Measurements from ENCODE around the gene ZMIZ1.

ZMIZ1 gene

GRCh38 chr10:79162022-79162421, 93.3 kb downstream of the ZMIZ1 start:
- Histone ChIP-seq H3K18ac (ENCODE audit: low read length) (no peak overlapping the region), H3K27ac (ENCODE audit: low read depth, low read length) (no peak overlapping the region), H3K4me2 (ENCODE audit: low read length) (no peak overlapping the region), H3K4ac (ENCODE audit: low read depth, low read length) (no peak overlapping the region), H2BK5ac (ENCODE audit: low read length) (no peak overlapping the region), H2AK5ac (ENCODE audit: low read length) (no peak overlapping the region), H3K9ac (ENCODE audit: low read length) (no peak overlapping the region), H3K4me1 (ENCODE audit: control insufficient read depth, low read depth, low read length) (peaks cover 19% of the 10 kb centered on the region), H3K56ac (ENCODE audit: low read length) (no peak overlapping the region), H3K36me3 (ENCODE audit: control insufficient read depth, insufficient read depth, low read length) (no peaks in the 10 kb centered on the region), H4K8ac (ENCODE audit: low read depth, low read length) (no peak overlapping the region), H3K4me3 (ENCODE audit: low read length) (no peak overlapping the region), H3K79me2 (ENCODE audit: control insufficient read depth, insufficient read depth, low read length) (peaks cover 19% of the 10 kb centered on the region), H2BK120ac (ENCODE audit: low read depth, low read length) (no peak overlapping the region), H3K23ac (ENCODE audit: low read length) (no peak overlapping the region), H3K27me3 (ENCODE audit: insufficient read depth, low read length, poor library complexity) (no peaks in the 10 kb centered on the region), H4K5ac (ENCODE audit: low read length) (no peak overlapping the region), H3K79me1 (ENCODE audit: low read length) (peaks cover 48% of the 10 kb centered on the region), H2BK15ac (replicated peaks; ENCODE audit: low read depth) (no peak overlapping the region)
- WGBS (ENCODE audit: extremely low coverage, insufficient coverage, low lambda C conversion rate) = no CpG with 5 or more reads among the region's 12 CpGs
- no peak for DNase-seq

- H3K4me1 ChIP-seq (ENCODE audit: control insufficient read depth, low read depth, low read length) = peaks cover 10% of the 10 kb centered on the region
- DNase-seq = no peak
- WGBS (ENCODE audit: extremely low coverage, insufficient coverage, low lambda C conversion rate) = no CpG with 5 or more reads among the region's 17 CpGs
- H3K4me2 ChIP-seq (ENCODE audit: low read length) = no peak overlapping the region
- H2BK5ac ChIP-seq (ENCODE audit: low read length) = no peak overlapping the region
- no peak overlapping the region for H3K4me3 ChIP-seq (ENCODE audit: low read length)
- H3K9ac ChIP-seq (ENCODE audit: low read length) = no peak overlapping the region
- H3K56ac ChIP-seq (ENCODE audit: low read length) = no peak overlapping the region
- no peaks in the 10 kb centered on the region for H3K36me3 ChIP-seq (ENCODE audit: control insufficient read depth, insufficient read depth, low read length)
- no peak overlapping the region for H2BK120ac ChIP-seq (ENCODE audit: low read depth, low read length)
- no peak overlapping the region for H3K27ac ChIP-seq (ENCODE audit: low read depth, low read length)
- no peak overlapping the region for H3K4ac ChIP-seq (ENCODE audit: low read depth, low read length)
- H3K23ac ChIP-seq (ENCODE audit: low read length) = no peak overlapping the region
- H3K27me3 ChIP-seq (ENCODE audit: insufficient read depth, low read length, poor library complexity) = no peaks in the 10 kb centered on the region
- peaks cover 12% of the 10 kb centered on the region for H3K79me2 ChIP-seq (ENCODE audit: control insufficient read depth, insufficient read depth, low read length)
- no peak overlapping the region for H2BK15ac ChIP-seq (replicated peaks; ENCODE audit: low read depth)
- H4K5ac ChIP-seq (ENCODE audit: low read length) = no peak overlapping the region
- H3K18ac ChIP-seq (ENCODE audit: low read length) = no peak overlapping the region
- no peak overlapping the region for H2AK5ac ChIP-seq (ENCODE audit: low read length)
- H4K8ac ChIP-seq (ENCODE audit: low read depth, low read length) = no peak overlapping the region
- H3K79me1 ChIP-seq (ENCODE audit: low read length) = peaks cover 41% of the 10 kb centered on the region
These were observed 94.3 kb downstream of the ZMIZ1 start for GRCh38 chr10:79162861-79163665.

- H2BK15ac ChIP-seq (replicated peaks; ENCODE audit: low read depth) = no peak overlapping the region
- H3K36me3 ChIP-seq (ENCODE audit: control insufficient read depth, insufficient read depth, low read length) = no peaks in the 10 kb centered on the region
- H3K4me1 ChIP-seq (ENCODE audit: control insufficient read depth, low read depth, low read length) = peaks cover 5% of the 10 kb centered on the region
These were observed 94.9 kb downstream of the ZMIZ1 start for GRCh38 chr10:79163666-79163975.

GRCh38 chr10:79164075-79164474, 95.3 kb downstream of the ZMIZ1 start:
- Histone ChIP-seq H3K4ac (ENCODE audit: low read depth, low read length) (no peak overlapping the region), H2BK120ac (ENCODE audit: low read depth, low read length) (no peak overlapping the region), H2BK15ac (replicated peaks; ENCODE audit: low read depth) (no peak overlapping the region), H3K4me1 (ENCODE audit: control insufficient read depth, low read depth, low read length) (peaks cover 1% of the 10 kb centered on the region), H3K23ac (ENCODE audit: low read length) (no peak overlapping the region), H3K27ac (ENCODE audit: low read depth, low read length) (no peak overlapping the region), H4K5ac (ENCODE audit: low read length) (no peak overlapping the region), H3K56ac (ENCODE audit: low read length) (no peak overlapping the region), H3K4me3 (ENCODE audit: low read length) (no peak overlapping the region), H3K79me1 (ENCODE audit: low read length) (peaks cover 32% of the 10 kb centered on the region), H3K27me3 (ENCODE audit: insufficient read depth, low read length, poor library complexity) (no peaks in the 10 kb centered on the region), H3K36me3 (ENCODE audit: control insufficient read depth, insufficient read depth, low read length) (no peaks in the 10 kb centered on the region), H4K8ac (ENCODE audit: low read depth, low read length) (no peak overlapping the region), H3K9ac (ENCODE audit: low read length) (no peak overlapping the region), H3K4me2 (ENCODE audit: low read length) (no peak overlapping the region), H3K79me2 (ENCODE audit: control insufficient read depth, insufficient read depth, low read length) (peaks cover 3% of the 10 kb centered on the region), H2AK5ac (ENCODE audit: low read length) (no peak overlapping the region), H3K18ac (ENCODE audit: low read length) (no peak overlapping the region), H2BK5ac (ENCODE audit: low read length) (no peak overlapping the region)
- WGBS (ENCODE audit: extremely low coverage, insufficient coverage, low lambda C conversion rate) = no CpG with 5 or more reads among the region's 9 CpGs
- no peak for DNase-seq

More at GRCh38 chr10:79163666-79163975, 94.9 kb downstream of the ZMIZ1 start:
- no peak overlapping the region for H3K23ac ChIP-seq (ENCODE audit: low read length)
- no peak overlapping the region for H3K4me2 ChIP-seq (ENCODE audit: low read length)
- H3K4me3 ChIP-seq (ENCODE audit: low read length) = no peak overlapping the region
- no peak overlapping the region for H2BK120ac ChIP-seq (ENCODE audit: low read depth, low read length)
- no peak overlapping the region for H4K8ac ChIP-seq (ENCODE audit: low read depth, low read length)
- H3K56ac ChIP-seq (ENCODE audit: low read length) = no peak overlapping the region
- H3K4ac ChIP-seq (ENCODE audit: low read depth, low read length) = no peak overlapping the region
- H3K79me1 ChIP-seq (ENCODE audit: low read length) = peaks cover 35% of the 10 kb centered on the region
- no peak for DNase-seq
- no peak overlapping the region for H2BK5ac ChIP-seq (ENCODE audit: low read length)
- peaks cover 6% of the 10 kb centered on the region for H3K79me2 ChIP-seq (ENCODE audit: control insufficient read depth, insufficient read depth, low read length)
- no peak overlapping the region for H3K18ac ChIP-seq (ENCODE audit: low read length)
- no peaks in the 10 kb centered on the region for H3K27me3 ChIP-seq (ENCODE audit: insufficient read depth, low read length, poor library complexity)
- no peak overlapping the region for H4K5ac ChIP-seq (ENCODE audit: low read length)
- no peak overlapping the region for H3K27ac ChIP-seq (ENCODE audit: low read depth, low read length)
- WGBS (ENCODE audit: extremely low coverage, insufficient coverage, low lambda C conversion rate) = no CpG with 5 or more reads among the region's 8 CpGs
- H2AK5ac ChIP-seq (ENCODE audit: low read length) = no peak overlapping the region
- no peak overlapping the region for H3K9ac ChIP-seq (ENCODE audit: low read length)

- Histone ChIP-seq H3K79me1 (ENCODE audit: low read length) (peaks cover 21% of the 10 kb centered on the region), H3K18ac (ENCODE audit: low read length) (no peak overlapping the region), H3K36me3 (ENCODE audit: control insufficient read depth, insufficient read depth, low read length) (no peaks in the 10 kb centered on the region), H2BK120ac (ENCODE audit: low read depth, low read length) (no peak overlapping the region), H3K4me3 (ENCODE audit: low read length) (no peak overlapping the region), H3K56ac (ENCODE audit: low read length) (no peak overlapping the region), H3K4me1 (ENCODE audit: control insufficient read depth, low read depth, low read length) (no peaks in the 10 kb centered on the region), H3K4me2 (ENCODE audit: low read length) (no peak overlapping the region), H3K23ac (ENCODE audit: low read length) (no peak overlapping the region), H3K4ac (ENCODE audit: low read depth, low read length) (no peak overlapping the region), H2BK5ac (ENCODE audit: low read length) (no peak overlapping the region), H3K9ac (ENCODE audit: low read length) (no peak overlapping the region), H2BK15ac (replicated peaks; ENCODE audit: low read depth) (no peak overlapping the region), H3K27ac (ENCODE audit: low read depth, low read length) (no peak overlapping the region), H4K8ac (ENCODE audit: low read depth, low read length) (no peak overlapping the region), H2AK5ac (ENCODE audit: low read length) (no peak overlapping the region), H3K79me2 (ENCODE audit: control insufficient read depth, insufficient read depth, low read length) (no peaks in the 10 kb centered on the region), H4K5ac (ENCODE audit: low read length) (no peak overlapping the region), H3K27me3 (ENCODE audit: insufficient read depth, low read length, poor library complexity) (no peaks in the 10 kb centered on the region)
- no CpG with 5 or more reads among the region's 11 CpGs for WGBS (ENCODE audit: extremely low coverage, insufficient coverage, low lambda C conversion rate)
- DNase-seq = no peak
These were observed 96.5 kb downstream of the ZMIZ1 start for GRCh38 chr10:79165070-79165778.

Measured in mesendoderm (in vitro differentiated cells).